SIG-M5 treated with dmso at 0.1 percent for 504 hours (cell line): Measurements from ENCODE around the gene HIP1.
"Not testable (repeated sequence)": the region's sequence is repeated elsewhere in the genome, so short reads cannot be mapped to it uniquely, and the experiment has no call there.

Experiments used
- DNase-seq: peaks from one replicate; lab custom pipeline; 2025; ENCODE audit not compliant: unreplicated experiment; lab: John Stamatoyannopoulos, UW

Gene HIP1

DNA sequence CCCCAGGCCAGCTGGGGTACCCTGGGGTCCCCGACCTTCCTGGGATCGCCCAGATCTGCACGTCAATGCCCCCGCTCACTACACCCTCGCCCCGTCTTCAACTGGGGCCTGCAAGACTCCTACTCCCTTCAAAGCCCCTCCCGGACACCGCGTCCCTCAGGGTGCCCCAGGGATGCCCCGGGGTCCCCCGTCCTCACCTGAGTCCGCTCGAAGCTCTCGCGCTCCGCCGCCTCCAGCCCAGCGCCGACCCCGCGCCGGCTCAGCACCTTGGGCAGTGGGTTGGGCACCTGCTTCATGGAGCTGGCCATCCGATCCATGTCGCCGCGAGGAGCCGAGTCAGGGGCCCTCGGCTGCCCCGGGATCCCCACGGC lies at the start of gene HIP1:
HIP1 (minus strand) TSS at position 338 of the 371 bp plus-strand sequence; CDS start at position 317, 21 bp downstream.
- DNase-seq: no peak

- not testable (repeated sequence) for DNase-seq
Measured at GRCh38 chr7:75788154-75788847, 49.6 kb upstream of the HIP1 start.

- DNase-seq: not testable (repeated sequence)
Measured at GRCh38 chr7:75783058-75783457, 44.3 kb upstream of the HIP1 start.

DNA sequence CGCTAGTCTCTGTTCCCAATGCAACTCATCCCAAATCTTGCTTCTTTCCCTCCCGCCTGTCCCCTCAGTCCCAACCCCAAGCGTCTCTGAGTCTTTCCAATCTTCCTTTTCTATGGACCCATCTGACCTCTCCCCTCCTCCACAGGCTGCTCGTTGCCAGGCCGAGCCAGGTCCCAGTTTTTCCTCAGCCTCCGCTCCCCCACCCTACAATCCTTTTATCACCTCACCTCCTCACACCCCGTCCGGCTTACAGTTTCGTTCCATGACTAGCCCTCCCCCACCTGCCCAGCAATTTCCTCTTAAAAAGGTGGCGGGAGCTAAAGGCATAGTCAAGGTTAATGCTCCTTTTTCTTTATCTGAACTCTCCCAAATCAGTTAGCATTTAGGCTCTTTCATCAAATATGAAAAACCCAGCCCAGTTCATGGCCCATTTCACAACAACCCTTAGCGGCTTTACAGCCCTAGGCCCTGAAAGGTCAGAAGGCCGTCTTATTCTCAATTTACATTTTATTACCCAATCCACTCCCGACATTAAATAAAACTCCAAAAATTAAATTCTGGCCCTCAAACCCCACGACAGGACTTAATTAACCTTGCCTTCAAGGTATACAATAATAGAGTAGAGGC lies 42.0 kb upstream of the HIP1 start:
- not testable (repeated sequence) for DNase-seq

- not testable (repeated sequence) for DNase-seq
Measured at GRCh38 chr7:75779516-75779915, 40.8 kb upstream of the HIP1 start.

- DNase-seq: not testable (repeated sequence)
Measured at GRCh38 chr7:75779035-75779434, 40.3 kb upstream of the HIP1 start.

- peak; percentile 49 for DNase-seq
Measured at GRCh38 chr7:75776295-75776971, 37.7 kb upstream of the HIP1 start.

DNA sequence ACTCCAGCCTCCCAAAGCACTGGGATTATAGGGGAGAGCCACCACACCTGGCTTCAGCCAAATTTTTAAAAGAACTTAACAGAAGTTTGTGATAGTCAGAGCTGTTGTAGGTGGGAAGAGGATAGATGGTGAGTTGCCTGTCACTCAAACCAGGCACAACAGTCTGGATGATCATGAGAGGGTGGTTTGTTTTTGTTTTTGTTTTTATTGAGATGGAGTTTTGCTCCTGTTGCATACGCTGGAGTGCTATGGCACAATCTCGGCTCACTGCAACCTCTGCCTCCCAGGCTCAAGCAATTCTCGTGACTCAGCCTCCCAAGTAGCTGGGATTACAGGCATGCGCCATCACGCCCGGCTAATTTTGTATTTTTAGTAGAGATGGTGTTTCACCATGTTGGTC lies 35.2 kb upstream of the HIP1 start:
- not testable (repeated sequence) for DNase-seq

DNA sequence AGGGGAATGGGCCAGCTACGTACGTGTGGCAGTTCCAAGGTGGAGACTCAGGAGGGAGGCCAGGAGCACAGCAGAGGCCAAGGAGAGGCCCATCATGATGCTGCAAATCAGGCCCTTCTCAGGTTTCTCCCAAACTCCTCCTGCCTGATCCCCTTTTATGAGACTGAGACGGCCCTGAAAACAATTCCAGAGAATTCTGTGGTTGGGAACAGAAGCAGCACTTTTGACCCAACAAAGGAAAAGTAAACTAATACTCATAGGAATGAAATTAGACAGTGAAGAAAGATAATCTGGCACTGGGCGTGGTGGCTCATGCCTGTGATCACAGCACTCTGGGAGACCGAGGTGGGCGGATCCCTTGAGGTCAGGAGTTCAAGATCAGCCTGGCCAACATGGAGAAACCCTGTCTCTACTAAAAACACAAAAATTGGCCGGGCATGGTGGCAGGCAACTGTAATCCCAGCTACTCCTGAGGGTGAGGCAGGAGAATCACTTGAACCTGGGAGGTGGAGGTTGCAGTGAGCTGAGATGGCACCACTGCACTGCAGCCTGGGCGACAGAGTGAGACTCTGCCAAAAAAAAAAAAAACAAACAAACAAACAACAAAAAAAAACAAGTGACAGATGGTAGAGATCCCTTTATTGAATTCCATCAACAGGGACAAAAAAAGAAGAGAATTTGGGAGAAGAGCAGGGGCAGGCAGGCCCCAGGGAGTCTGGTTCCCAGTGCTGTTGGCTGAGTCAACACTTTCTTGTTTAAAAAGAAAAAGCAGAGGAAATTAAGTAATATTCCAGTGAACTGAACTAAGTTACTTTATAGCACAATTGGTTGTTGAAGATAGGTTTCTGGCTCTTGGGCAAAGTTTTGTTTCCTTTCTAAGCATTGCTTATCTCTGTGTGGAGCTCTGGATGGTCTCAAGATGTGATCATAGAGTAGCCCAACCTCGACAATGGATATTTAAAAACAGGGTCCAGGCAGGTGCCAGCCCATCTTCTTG lies 33.6 kb upstream of the HIP1 start, which contains the start of gene CCL26:
CCL26 (minus strand) TSS at position 131 of the 997 bp plus-strand sequence; CDS start at position 96, 35 bp downstream.
- peak; percentile 7 for DNase-seq

- no peak for DNase-seq
Measured at GRCh38 chr7:75771224-75771623, 32.5 kb upstream of the HIP1 start.

- peak; percentile 84 for DNase-seq
Measured at GRCh38 chr7:75762350-75762917, 23.7 kb upstream of the HIP1 start.

GRCh38 chr7:75761801-75762200 lies 23.1 kb upstream of the HIP1 start:
- DNase-seq: peak; percentile 13

DNA sequence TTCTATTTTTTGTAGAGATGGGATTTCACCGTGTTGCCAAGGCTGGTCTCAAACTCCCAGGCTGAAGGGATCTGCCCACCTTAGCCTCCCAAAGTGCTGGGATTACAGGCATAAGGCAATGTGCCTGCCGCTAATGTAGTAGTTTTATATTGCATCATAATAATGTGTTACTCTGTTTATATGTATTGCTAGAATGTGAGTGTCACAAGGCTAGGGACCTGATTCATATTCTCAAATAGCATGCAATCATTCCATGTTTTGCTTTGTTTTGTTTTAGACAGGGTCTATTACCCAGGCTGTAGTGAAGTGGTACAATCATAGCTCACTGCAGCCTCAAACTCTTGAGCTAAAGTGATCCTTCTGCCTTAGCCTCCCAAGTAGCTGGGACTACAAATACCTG lies 19.8 kb upstream of the HIP1 start:
- DNase-seq: no peak

- no peak for DNase-seq
Measured at GRCh38 chr7:75757860-75758259, 19.1 kb upstream of the HIP1 start.

- peak; percentile 18 for DNase-seq
Measured at GRCh38 chr7:75756991-75757676, 18.4 kb upstream of the HIP1 start.

DNA sequence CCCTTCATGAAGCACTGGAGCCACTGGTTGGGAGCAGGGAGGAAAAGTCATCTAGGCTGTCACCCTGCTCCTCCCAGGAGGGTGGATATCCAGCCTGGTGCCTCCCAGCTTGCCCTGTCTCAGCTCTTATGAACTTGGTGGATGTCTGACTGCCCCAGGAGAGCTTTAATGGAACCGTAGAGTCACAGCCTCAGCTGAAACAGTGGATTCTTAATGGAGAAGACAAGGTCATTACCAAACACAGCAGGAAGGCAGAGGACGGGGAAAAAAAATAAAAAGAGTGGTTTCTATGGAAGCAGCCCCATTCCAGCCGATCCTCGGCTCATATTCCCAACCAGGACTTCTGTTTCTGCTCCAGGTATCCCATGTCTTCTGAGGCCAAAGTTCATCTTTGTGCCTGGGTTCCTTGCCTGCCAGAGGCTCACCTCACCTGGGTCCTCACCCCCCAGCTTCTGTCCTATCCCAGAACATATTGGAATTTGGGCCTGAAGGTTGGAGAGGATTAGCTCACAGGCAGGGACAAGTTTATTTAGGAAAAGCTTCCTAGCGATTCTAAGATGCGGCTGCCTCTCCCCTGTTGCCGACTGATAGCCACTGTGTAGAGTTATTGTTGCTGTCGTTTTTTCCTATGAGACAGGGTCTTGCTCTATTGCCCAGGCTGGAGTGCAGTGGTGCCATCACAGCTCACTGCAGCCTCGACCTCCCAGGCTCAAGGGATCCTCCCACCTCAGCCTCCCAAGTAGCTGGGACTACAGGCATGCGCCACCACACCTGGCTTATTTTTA lies 17.7 kb upstream of the HIP1 start:
- DNase-seq: no peak

DNA sequence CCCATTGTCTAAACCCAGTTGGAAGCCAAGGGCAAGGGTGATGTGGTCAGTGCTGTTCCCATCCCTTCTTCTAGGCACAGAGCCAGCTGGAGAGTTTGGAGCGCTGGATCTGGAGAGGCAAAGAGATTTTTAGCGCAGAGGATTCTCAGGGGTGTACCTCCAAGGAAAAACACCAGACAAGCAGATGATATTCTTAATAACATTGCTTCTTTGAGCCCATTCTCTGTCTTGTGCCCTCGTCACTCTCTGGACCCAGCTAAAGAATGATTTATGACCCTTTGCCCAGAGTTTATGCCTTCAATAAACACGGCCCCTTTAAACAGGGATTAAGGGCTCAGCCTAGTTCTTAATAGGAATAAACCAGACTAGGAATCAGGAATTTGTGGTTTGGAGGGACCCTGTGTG lies 4.7 kb upstream of the HIP1 start:
- DNase-seq: no peak

- DNase-seq: peak; percentile 62
Measured at GRCh38 chr7:75740846-75741497, 2.2 kb upstream of the HIP1 start.
